ENCODE data around the gene MAP1LC3A. TPM values are rescaled to one million over a fixed set of nuclear protein-coding genes. Genes with fewer than 3 reads are reported as not detected.

The MAP1LC3A gene
- total RNA-seq, 1 experiment from 2014 or later = not detected

DNA sequence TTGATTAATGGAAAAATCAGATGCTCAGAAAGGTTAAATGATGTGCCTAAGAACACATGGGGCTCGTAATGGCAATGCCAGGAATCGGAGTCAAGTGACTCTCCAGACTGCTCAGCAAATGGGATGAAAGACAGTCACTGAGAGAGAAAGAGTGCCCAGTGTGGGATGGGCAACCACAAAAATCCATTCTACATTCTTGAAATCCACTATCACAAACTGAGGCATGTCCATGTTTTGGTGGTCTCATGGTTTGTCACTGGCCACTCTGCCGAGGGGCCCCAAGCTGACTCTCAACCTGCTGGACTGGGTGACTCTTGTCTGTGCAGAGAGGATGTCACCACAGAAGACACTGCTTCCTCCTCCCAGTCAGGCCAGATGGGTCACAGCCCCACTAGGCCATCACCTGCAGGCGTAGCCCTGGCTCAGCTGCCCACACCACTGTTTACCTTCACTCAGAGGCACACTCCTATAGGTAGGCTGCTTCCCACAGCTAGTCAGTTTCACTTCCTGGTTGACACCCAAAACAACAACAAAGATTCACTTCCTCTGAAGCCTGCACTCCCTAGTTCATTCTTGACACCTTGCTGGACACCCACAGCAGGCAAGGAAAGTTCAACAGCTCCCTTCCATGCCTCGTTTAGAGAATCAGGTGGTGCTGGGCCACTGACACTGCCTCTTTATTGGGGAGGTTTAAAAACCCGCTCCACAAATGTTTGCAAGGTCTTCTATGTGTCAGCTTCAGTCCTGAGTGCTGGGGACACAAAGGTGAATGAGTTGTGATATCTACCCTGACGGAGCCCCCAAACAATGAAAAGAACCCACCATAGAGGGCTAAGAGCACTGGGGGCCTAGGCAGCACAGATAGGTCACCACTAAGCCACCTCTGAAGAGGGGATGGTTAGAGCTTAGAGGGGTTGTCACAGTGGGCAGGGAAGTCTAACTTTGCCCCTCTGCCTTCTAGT is 21.7 kb downstream of the MAP1LC3A start (continued):
- TF ChIP-seq JUND (IDR thresholded peaks at IDR 0.05) (no peak), YY1 (IDR thresholded peaks at IDR 0.05; ENCODE audit: extremely low read depth, insufficient replicate concordance, low read depth, low read length) (no peak)

DNA sequence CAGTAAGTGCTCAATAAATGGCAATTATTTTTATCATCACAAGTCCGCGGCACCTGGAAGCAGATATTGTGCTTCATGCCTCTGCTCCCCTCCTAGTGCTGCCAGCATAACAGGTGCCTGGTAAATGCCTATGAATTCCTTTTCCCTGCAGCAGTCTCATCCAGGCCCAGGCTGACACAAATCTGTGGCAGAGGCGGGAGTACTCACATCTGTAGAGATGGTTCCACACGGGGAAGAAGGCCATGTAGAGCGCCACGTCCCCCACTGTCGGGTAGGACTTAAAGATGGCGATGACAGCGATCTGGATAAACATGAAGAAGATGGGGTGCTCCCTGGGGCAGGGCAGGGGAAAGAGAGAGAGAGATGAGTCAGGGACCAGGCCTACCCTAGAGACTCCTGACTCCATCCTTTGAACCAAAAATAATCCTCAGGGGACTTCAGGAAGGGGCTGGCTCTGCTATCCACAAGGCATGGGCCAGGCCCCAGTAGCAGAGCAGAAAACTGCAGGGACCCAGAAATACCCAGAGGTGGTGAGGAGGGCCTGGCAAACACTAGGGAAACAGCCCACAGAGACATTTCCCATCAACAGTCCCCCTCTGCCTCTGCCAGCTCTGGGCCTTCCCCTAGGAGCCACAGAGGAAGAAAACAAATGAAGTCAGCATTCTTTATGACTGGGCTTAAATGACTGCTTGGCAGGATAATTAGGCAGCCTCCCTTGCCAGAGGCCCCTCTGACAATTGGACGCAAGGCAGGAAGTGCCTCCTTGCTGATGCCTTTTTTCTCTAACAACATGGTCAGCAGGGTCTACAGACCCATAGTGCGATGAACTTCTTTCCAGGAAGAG is 23.0 kb downstream of the MAP1LC3A start:
- Histone ChIP-seq H2AFZ (ENCODE audit: low read depth, low read length, poor library complexity, severe bottlenecking) (no peak overlapping the region), H3K9me2 (ENCODE audit: insufficient read depth) (no peaks in the 10 kb centered on the region), H3K4me1 (ENCODE audit: control insufficient read depth in 1 of 2, insufficient read depth in 2 of 2, low read length in 2 of 2) (peaks cover 0 to 31% of the 10 kb centered on the region in 2 experiments; a peak in 2 of 4 replicates), H3K27ac (ENCODE audit: low read depth, low read length) (no peak overlapping the region), H3K36me3 (ENCODE audit: control insufficient read depth in 1 of 2, insufficient read depth in 2 of 2, low read length in 2 of 2) (no peaks in the 10 kb centered on the region), H3K79me2 (ENCODE audit: insufficient read depth, low read length) (no peaks in the 10 kb centered on the region), H3K9ac (ENCODE audit: low read length) (no peak overlapping the region), H3K27me3 (ENCODE audit: insufficient read depth, low read length) (no peaks in the 10 kb centered on the region), H3K4me3 (replicated peaks in 1 of 2; ENCODE audit: low read depth in 1 of 2, low read length in 2 of 2) (no peak overlapping the region), H4K20me1 (ENCODE audit: insufficient read depth) (no peaks in the 10 kb centered on the region), H3K4me2 (ENCODE audit: low read length) (no peak overlapping the region), H3K9me3 (ENCODE audit: control insufficient read depth in 1 of 2, insufficient read depth in 1 of 2, low read depth in 1 of 2, low read length in 2 of 2) (no peaks in the 10 kb centered on the region)
- intact Hi-C loops (cut with micrococcal nuclease) = no loop called here
- no peak for ATAC-seq
- RAD21 ChIA-PET (ENCODE audit: low non-redundant PET in 1 of 2, low total read pairs in 2 of 2, uncharacterized antibody in 2 of 2, unreplicated experiment in 2 of 2) = no interaction called here
- TF ChIP-seq ZFX (IDR thresholded peaks at IDR 0.05) (no peak), POLR2A (IDR thresholded peaks at IDR 0.05; ENCODE audit: borderline replicate concordance, extremely low read depth, insufficient read depth, insufficient read length) (no peak), TCF7L2 (IDR thresholded peaks at IDR 0.05; ENCODE audit: borderline replicate concordance, extremely low read depth, insufficient read depth, insufficient read length) (no peak), FOSL1 (IDR thresholded peaks at IDR 0.05; ENCODE audit: low read depth) (no peak), CEBPB (IDR thresholded peaks at IDR 0.05; ENCODE audit: low read depth) (no peak), JUND (IDR thresholded peaks at IDR 0.05) (no peak), YY1 (IDR thresholded peaks at IDR 0.05; ENCODE audit: extremely low read depth, insufficient replicate concordance, low read depth, low read length) (no peak), POLR2AphosphoS5 (IDR thresholded peaks at IDR 0.05; ENCODE audit: low read depth, low read length) (no peak)
- TF ChIP-seq, protein P1, sequence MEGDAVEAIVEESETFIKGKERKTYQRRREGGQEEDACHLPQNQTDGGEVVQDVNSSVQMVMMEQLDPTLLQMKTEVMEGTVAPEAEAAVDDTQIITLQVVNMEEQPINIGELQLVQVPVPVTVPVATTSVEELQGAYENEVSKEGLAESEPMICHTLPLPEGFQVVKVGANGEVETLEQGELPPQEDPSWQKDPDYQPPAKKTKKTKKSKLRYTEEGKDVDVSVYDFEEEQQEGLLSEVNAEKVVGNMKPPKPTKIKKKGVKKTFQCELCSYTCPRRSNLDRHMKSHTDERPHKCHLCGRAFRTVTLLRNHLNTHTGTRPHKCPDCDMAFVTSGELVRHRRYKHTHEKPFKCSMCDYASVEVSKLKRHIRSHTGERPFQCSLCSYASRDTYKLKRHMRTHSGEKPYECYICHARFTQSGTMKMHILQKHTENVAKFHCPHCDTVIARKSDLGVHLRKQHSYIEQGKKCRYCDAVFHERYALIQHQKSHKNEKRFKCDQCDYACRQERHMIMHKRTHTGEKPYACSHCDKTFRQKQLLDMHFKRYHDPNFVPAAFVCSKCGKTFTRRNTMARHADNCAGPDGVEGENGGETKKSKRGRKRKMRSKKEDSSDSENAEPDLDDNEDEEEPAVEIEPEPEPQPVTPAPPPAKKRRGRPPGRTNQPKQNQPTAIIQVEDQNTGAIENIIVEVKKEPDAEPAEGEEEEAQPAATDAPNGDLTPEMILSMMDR (IDR thresholded peaks at IDR 0.05 in 2 of 3, conservative IDR thresholded peaks at IDR 0.05 in 1 of 3; ENCODE audit: borderline replicate concordance in 1 of 3, insufficient read depth in 1 of 3, low read depth in 2 of 3, low read length in 2 of 3) = no peak
- TF ChIP-seq, protein P2, sequence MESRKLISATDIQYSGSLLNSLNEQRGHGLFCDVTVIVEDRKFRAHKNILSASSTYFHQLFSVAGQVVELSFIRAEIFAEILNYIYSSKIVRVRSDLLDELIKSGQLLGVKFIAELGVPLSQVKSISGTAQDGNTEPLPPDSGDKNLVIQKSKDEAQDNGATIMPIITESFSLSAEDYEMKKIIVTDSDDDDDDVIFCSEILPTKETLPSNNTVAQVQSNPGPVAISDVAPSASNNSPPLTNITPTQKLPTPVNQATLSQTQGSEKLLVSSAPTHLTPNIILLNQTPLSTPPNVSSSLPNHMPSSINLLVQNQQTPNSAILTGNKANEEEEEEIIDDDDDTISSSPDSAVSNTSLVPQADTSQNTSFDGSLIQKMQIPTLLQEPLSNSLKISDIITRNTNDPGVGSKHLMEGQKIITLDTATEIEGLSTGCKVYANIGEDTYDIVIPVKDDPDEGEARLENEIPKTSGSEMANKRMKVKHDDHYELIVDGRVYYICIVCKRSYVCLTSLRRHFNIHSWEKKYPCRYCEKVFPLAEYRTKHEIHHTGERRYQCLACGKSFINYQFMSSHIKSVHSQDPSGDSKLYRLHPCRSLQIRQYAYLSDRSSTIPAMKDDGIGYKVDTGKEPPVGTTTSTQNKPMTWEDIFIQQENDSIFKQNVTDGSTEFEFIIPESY (IDR thresholded peaks at IDR 0.05; ENCODE audit: extremely low read depth, insufficient replicate concordance, low read length) = no peak
- POLR2A ChIA-PET = no interaction called here
- CTCF ChIA-PET = interaction anchor here (1.6 kb wide), 1 partner anchor 188 kb away, joined by 4 read pairs; no protein-coding TSS in a partner anchor
- no TSS peak for BruUV-seq (replicated peaks)
- no peak for DNase-seq (ENCODE audit: low read depth, low spot score)
